ENCODE results near the gene C1orf122.

- TF ChIP-seq CTCF (conservative IDR thresholded peaks at IDR 0.05) (no peak), ZFX (IDR thresholded peaks at IDR 0.05) (no peak)
Observed at GRCh38 chr1:37795340-37796125, 12.1 kb upstream of the C1orf122 start.
